GM19467 (cell line): ENCODE data around the gene RAB3GAP2.
"Not testable (repeated sequence)": the region's sequence is repeated elsewhere in the genome, so short reads cannot be mapped to it uniquely, and the experiment has no call there.

ENCODE experiments used
- ATAC-seq: cut with Tn5 transposase; IDR thresholded peaks from one replicate; pipeline ENCODE4 v1.9.1; 2021; ENCODE audit warnings: mild to moderate bottlenecking, moderate library complexity; ENCODE audit not compliant: unreplicated experiment

The RAB3GAP2 gene

DNA sequence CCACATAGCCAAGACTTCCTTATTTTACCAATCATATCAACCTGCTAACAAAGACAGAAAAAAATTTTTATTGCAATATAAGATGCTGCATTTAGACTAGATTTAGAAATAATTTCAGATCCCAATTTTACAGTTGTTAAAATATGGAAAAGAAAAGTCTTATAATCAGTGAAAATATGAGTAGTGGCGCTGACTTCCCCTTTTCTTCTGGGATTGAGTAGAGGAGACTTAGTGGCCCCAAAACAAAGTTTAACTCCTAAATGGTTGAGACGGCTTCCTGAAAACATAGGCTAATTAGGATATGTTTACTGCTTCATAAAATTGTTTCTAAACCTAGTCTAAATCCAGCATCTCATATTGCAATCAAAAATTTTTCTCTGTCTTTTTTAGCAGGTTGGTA is 68.4 kb downstream of the RAB3GAP2 start:
- ATAC-seq, result no peak

DNA sequence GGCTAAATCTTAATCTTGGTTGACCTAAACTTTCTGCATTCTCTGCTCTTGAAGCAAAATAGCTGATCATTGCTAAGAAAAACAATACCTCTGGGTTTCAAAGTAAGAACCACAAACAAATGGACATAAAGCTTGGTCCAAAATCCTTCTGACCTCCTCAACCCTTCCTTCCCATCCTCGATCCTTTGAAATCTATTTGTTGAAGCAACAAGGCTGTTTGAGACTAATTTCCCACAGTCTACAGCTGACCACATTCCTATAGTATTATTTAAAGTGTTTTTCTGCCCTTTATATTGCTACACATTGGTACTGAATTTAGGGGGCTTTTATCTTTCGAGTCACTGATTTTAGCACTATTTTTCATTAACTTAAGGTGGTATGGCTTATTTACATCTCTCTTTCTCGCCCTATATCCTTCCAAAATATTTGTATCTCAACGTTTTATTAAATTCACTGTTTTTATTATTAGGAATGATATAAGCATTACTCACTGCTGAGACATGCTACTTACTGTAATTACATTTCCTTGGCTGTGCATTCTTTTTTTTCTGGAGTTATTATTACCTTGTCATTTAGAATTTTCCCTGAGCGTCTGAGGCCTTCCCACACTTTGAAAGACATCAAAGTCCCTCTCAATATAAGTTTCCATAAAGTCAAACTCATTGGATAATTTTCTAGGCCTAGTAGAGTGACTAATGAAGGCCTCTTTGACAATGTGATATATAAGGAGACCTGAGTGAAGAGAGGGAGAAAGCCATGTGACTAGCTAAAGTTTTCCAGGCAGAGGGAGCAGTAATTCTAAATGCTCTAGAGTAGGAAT is 73.9 kb downstream of the RAB3GAP2 start:
- ATAC-seq, result no peak

GRCh38 chr1:220195701-220196100 is 76.6 kb downstream of the RAB3GAP2 start:
- ATAC-seq, result no peak

- ATAC-seq, result peak; percentile 58
Measured at GRCh38 chr1:220189750-220190347, 82.4 kb downstream of the RAB3GAP2 start.

DNA sequence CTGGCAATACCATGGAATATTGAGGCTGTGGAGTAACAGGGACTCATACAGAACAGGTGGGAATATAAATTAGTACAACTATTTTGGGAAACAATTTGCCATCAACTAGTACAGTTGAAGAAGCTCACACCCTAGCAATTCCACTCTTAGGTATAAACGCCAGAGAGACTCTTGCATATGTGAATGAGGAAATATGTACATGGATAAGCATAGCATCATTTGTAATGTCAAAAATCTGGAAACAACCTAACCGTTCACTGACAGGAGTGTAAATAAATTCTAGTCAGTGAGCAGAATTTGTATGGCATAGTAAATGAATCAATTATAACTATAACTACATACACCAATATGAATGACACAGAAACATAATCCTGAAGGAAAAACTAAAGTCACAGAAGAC is 83.7 kb downstream of the RAB3GAP2 start:
- ATAC-seq, result no peak

- no peak for ATAC-seq
Measured at GRCh38 chr1:220186752-220187151, 85.5 kb downstream of the RAB3GAP2 start.

GRCh38 chr1:220184506-220184905 is 87.7 kb downstream of the RAB3GAP2 start:
- no peak for ATAC-seq

GRCh38 chr1:220182656-220183055 is 89.6 kb downstream of the RAB3GAP2 start:
- ATAC-seq, result no peak

GRCh38 chr1:220182111-220182510 is 90.1 kb downstream of the RAB3GAP2 start:
- no peak for ATAC-seq

GRCh38 chr1:220176540-220176939 is 95.7 kb downstream of the RAB3GAP2 start:
- ATAC-seq, result no peak

DNA sequence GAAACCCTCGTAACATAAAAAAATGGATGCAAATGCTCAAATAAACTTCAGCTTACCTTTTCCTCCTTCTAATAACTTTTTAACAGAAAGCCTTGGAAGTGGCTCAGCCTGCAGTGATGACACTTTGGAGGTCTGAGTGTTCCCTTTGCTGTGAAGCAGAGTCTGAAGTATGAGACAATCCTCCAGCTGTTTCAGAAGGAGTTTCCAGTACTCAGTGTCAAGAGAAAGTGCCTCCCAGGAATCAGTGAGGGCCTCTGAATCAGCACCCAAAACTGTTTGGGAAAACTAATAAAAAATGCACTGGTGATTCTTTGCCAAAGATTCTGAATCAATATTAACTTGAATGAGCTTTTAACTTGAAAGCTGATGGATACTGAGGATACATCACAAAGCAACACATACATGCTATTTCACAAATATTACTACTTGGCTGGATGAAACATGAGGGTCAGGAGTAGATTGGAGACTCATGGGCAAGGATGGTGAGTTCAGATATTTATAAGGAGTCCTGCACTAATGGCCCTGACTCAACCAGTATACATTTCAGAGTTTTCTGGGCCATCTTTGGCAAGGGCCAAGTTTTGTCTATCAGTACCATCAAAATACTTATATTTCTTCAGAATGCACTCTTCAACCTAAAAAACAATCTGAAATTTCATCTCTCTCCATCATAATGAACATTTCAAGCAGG is 101.3 kb downstream of the RAB3GAP2 start:
- ATAC-seq, result no peak

GRCh38 chr1:220169887-220170286 is 102.4 kb downstream of the RAB3GAP2 start:
- not testable (repeated sequence) for ATAC-seq

GRCh38 chr1:220166853-220167252 is 105.4 kb downstream of the RAB3GAP2 start:
- no peak for ATAC-seq

- ATAC-seq, result no peak
Measured at GRCh38 chr1:220164517-220164916, 107.7 kb downstream of the RAB3GAP2 start.

DNA sequence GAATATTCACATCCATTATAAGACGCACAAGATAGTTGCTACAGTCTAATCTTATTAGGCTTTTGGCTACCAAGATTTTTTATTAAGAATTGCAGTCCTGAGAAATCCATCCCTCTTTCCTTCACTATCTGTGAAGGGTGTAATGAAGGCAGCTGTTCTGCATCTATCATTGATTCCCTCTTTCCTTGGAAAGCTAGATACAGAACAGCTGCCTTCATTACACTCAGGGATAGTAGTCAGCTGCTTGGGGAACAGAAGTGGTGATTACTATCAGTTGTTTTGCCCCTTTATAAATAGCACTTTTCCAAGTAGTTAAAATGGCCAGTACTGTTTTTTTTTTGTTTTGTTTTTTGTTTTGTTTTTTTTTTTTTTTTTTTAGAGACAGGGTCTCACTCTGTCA is 108.1 kb downstream of the RAB3GAP2 start:
- ATAC-seq, result no peak

DNA sequence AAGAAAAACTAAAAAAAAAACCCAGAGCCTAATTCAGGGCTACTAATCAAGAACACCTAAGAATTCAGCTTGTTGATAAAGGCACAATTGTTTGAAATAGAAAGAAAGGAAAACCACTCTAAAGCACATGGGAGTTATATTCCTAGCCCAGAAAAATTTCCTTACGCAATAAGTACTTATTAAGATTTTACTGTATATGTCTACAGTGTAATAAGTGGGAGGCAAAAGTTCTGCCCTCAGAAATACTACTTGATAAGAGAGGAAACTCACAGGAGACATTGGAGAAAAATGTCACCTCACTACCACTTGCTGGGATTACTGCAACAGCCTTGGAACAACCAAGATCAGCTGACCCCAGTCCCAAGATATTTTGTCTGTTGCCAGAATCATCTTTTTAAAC is 112.2 kb downstream of the RAB3GAP2 start:
- ATAC-seq, result no peak

DNA sequence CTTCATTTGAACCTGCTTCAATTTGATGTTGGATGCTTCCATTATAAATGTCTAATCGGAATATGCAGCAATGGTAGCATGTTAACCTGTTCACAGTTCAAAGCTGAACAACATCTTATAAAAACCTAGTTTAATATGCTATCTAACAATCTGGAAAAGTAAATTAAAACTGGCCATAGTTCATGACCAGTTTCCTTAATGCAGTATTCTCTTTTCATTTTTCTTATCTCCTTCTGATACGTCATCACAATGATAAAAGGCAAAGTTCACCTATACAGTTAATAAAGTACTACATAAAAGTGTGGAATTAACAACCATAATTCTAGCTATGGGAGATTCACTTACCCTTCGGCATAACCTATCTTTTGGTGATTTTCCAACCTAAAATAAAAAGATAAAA is 113.2 kb downstream of the RAB3GAP2 start:
- no peak for ATAC-seq

DNA sequence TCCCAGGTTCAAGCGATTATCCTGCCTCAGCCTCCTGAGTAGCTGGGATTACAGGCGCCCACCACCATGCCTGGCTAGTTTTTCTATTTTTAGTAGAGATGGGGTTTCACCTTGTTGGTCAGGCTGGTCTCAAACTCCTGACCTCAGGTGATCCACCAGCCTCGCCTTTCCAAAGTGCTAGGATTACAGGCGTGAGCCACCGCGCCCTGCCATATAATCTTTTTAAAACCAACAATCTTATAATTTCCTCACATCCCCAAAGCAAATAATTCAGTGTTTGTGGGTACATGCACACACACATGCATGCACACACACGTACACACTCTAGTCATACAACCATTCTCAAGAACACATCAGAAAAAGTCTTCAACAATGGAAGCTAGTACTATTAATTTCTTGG is 113.7 kb downstream of the RAB3GAP2 start:
- not testable (repeated sequence) for ATAC-seq

GRCh38 chr1:220157738-220158137 is 114.5 kb downstream of the RAB3GAP2 start:
- ATAC-seq, result no peak

DNA sequence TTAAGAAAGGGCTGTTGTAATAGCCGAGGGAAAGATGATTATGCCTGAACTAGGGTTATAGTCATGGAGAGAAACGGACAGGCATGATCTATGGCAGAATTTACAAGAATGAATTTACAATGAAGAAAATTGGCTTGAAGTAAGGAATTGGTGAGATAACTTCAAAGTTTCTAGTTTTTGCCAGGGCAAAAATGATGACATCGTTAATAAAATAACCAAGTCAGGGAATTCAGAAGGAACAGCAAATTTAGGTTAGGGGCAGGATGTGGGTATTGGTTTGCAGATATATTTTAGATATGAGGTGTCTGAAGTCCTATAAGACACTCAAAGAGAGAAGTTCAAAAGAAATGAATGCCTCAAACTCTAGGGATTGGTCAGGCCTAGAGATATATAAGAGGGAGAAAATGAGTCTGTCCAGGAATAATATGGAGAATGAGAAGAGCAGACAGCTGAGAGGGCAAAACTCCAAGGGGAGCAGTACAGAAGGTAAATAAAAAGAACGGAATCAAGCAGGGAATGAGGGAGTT is 115.6 kb downstream of the RAB3GAP2 start:
- ATAC-seq, result no peak

DNA sequence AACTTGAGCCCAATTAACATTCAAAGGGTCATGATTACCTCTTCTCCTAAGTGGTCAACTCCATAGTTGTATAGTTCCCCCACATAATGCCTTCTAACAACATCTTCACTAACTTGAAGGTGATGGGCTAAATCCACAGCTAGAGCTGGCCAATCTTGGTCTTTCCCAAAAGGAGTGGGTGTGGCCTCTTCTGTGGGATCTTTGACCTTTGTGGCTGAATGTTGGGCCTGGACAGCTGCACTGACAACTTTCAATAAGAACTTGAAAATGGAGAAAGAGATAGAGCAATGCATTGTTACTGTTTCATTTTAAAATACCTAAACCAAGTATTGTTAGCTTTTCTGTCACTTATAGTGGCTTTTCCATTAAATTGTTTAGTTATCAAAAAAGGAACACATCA is 119.1 kb downstream of the RAB3GAP2 start:
- ATAC-seq, result no peak

DNA sequence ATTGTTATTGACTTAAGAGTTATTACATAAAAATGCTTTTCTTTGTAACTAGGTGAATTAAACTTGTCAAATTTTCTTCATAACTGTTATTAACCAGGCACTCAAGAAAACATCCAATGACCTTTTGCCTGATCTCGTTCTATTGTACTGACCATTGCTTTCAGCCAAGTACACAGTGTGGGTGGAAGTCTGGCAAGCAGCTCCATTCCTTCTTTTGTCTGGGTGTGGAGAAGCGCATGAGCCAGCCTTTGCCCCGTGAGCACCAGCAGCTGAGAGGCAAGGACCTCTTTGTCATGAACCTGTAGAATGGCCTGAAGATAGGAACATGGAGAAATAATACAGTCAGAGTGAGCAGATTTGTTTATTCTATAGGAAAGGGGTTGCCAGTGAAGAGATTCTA is 120.8 kb downstream of the RAB3GAP2 start:
- no peak for ATAC-seq
